HG03060 (cell line): ENCODE data around the gene SLC4A11.

Experiments
- ATAC-seq: cut with Tn5 transposase; IDR thresholded peaks from one replicate; pipeline ENCODE4 v1.9.1; 2021; ENCODE audit warnings: low read depth, moderate number of reproducible peaks; ENCODE audit not compliant: unreplicated experiment

SLC4A11 gene

DNA sequence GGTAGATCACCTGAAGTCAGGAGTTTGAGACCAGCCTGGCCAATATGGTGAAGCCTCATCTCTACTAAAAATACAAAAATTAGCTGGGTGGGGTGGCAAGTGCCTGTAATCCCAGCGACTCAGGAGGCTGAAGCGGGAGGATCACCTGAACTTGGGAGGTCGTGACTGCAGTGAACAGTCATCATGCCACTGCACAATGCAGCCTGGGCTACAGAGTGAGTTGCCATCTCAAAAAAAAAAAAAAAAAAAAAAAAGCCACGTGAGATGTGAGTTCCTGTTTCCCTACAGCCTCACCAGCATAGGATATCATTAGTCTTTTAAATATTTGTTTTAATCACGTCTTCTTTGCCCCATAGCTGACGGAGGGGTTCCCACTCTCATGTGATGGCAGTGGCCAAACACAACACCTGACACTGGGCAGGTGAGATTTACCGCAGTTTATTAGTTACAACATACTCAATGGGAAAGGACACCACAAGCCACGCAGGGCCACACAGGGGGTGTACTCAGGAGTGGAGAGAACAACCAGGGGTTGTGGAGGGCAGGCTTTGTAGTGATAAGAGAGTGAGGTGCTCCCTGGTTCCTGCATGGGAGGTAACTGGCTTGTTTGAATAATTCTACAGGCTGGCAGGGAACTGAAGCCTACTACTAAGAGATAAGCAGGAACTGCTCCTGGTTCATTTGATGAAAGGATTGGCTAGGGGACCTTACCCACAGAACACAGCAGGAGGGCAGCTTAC is 61.1 kb downstream of the SLC4A11 start:
- ATAC-seq: no peak
